ENCODE results near the gene SF3B2. TPM values are rescaled to one million over a fixed set of nuclear protein-coding genes. Genes with fewer than 3 reads are reported as not detected.

The SF3B2 gene
- total and polyA plus RNA-seq, 9 of the 15 experiments (the other 6 are each of a cell fraction or from before 2014, with no cell fraction given) = 58.3 to 248 (median 157) TPM

GRCh38 chr11:66080055-66080817 is 28.1 kb downstream of the SF3B2 start (continued):
- TF ChIP-seq ZNF764 (CRISPR knock-in tag; IDR thresholded peaks at IDR 0.05; ENCODE audit: low read depth) (no peak), PHB2 (IDR thresholded peaks at IDR 0.05; ENCODE audit: low read depth) (no peak), CBX3 (IDR thresholded peaks at IDR 0.05; ENCODE audit: borderline replicate concordance in 1 of 2, low read length in 2 of 2) (no peak), MNT (conservative IDR thresholded peaks at IDR 0.05) (no peak), MXI1 (IDR thresholded peaks at IDR 0.05; ENCODE audit: low read depth, low read length) (no peak), BACH1 (tag; IDR thresholded peaks at IDR 0.05) (no peak), TRIM25 (IDR thresholded peaks at IDR 0.05; ENCODE audit: borderline replicate concordance) (no peak), ZNF507 (tag; conservative IDR thresholded peaks at IDR 0.05) (no peak), ZNF133 (CRISPR knock-in tag; IDR thresholded peaks at IDR 0.05) (no peak), FOXM1 (IDR thresholded peaks at IDR 0.05; ENCODE audit: low read depth) (no peak), FOXM1 (CRISPR knock-in tag; IDR thresholded peaks at IDR 0.05; ENCODE audit: low read depth) (no peak), TOE1 (IDR thresholded peaks at IDR 0.05; ENCODE audit: borderline replicate concordance) (0 out of 2 replicates have a peak, but pooled peaks have one; percentile 20), TOE1 (CRISPR knock-in tag; IDR thresholded peaks at IDR 0.05; ENCODE audit: borderline replicate concordance, low read depth) (no peak), BRD4 (IDR thresholded peaks at IDR 0.05) (no peak), ZNF316 (IDR thresholded peaks at IDR 0.05) (no peak)
- TF ChIP-seq, protein P1, sequence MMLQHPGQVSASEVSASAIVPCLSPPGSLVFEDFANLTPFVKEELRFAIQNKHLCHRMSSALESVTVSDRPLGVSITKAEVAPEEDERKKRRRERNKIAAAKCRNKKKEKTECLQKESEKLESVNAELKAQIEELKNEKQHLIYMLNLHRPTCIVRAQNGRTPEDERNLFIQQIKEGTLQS (IDR thresholded peaks at IDR 0.05) = peak; percentile 72
- TF ChIP-seq, protein P1 (CRISPR knock-in tag; conservative IDR thresholded peaks at IDR 0.05) = no peak
- TF ChIP-seq, protein P2, sequence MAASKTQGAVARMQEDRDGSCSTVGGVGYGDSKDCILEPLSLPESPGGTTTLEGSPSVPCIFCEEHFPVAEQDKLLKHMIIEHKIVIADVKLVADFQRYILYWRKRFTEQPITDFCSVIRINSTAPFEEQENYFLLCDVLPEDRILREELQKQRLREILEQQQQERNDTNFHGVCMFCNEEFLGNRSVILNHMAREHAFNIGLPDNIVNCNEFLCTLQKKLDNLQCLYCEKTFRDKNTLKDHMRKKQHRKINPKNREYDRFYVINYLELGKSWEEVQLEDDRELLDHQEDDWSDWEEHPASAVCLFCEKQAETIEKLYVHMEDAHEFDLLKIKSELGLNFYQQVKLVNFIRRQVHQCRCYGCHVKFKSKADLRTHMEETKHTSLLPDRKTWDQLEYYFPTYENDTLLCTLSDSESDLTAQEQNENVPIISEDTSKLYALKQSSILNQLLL (CRISPR knock-in tag; IDR thresholded peaks at IDR 0.05; ENCODE audit: borderline replicate concordance) = no peak
- TF ChIP-seq, protein P3, sequence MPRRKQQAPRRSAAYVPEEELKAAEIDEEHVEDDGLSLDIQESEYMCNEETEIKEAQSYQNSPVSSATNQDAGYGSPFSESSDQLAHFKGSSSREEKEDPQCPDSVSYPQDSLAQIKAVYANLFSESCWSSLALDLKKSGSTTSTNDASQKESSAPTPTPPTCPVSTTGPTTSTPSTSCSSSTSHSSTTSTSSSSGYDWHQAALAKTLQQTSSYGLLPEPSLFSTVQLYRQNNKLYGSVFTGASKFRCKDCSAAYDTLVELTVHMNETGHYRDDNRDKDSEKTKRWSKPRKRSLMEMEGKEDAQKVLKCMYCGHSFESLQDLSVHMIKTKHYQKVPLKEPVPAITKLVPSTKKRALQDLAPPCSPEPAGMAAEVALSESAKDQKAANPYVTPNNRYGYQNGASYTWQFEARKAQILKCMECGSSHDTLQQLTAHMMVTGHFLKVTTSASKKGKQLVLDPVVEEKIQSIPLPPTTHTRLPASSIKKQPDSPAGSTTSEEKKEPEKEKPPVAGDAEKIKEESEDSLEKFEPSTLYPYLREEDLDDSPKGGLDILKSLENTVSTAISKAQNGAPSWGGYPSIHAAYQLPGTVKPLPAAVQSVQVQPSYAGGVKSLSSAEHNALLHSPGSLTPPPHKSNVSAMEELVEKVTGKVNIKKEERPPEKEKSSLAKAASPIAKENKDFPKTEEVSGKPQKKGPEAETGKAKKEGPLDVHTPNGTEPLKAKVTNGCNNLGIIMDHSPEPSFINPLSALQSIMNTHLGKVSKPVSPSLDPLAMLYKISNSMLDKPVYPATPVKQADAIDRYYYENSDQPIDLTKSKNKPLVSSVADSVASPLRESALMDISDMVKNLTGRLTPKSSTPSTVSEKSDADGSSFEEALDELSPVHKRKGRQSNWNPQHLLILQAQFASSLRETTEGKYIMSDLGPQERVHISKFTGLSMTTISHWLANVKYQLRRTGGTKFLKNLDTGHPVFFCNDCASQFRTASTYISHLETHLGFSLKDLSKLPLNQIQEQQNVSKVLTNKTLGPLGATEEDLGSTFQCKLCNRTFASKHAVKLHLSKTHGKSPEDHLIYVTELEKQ (CRISPR knock-in tag; IDR thresholded peaks at IDR 0.05) = no peak

Data from K562 (cell line).